IMR-90 (cell line): ENCODE results near the gene MOB1A. TPM values are rescaled to one million over a fixed set of nuclear protein-coding genes. Genes with fewer than 3 reads are reported as not detected.

Experiments used
- ATAC-seq: fragments of 200-7000 bp; cut with Tn5 transposase; 2 replicates; pipeline ENCODE4 v1.9.1; 2020; ENCODE audit warnings: low read depth, mild to moderate bottlenecking, moderate library complexity
- BruUV-seq: library from RNA; stranded (reverse); fragments of 400-500 nt; replicated peaks from 2 replicates; lab custom pipeline; 2021; lab: Mats Ljungman, UMichigan
- CTCF ChIA-PET: fragments of 300-600 bp; formaldehyde crosslinking; extraction: SDS; loops from one replicate; lab custom pipeline; 2021; ENCODE audit warnings: antibody characterized with exemption; lab: Yijun Ruan, JAX
- POLR2A ChIA-PET: fragments of 300-600 bp; sonication (Branson Sonifier 250); formaldehyde crosslinking; loops from one replicate; lab custom pipeline; 2022; ENCODE audit warnings: antibody characterized with exemption; ENCODE audit not compliant: unreplicated experiment; lab: Charles Lee
- DNase-seq: peaks from one replicate; pipeline ENCODE4 v3.0.0; 2013
- H2AFZ ChIP-seq: replicated peaks from 2 replicates; pipeline ENCODE3; 2013; ENCODE audit warnings: low read length, mild to moderate bottlenecking; ENCODE audit not compliant: poor library complexity
- H2AK5ac ChIP-seq: 2 replicates; pipeline ENCODE4 v1.6.1; 2013; ENCODE audit warnings: low read depth, low read length, inconsistent platforms
- H2AK9ac ChIP-seq: replicated peaks from 2 replicates; pipeline ENCODE3; 2013; ENCODE audit warnings: mild to moderate bottlenecking, low read depth, low read length, moderate library complexity; ENCODE audit not compliant: poor library complexity
- H2BK120ac ChIP-seq: 2 replicates; pipeline ENCODE4 v1.6.1; 2013; ENCODE audit warnings: low read depth, low read length, inconsistent platforms
- H2BK15ac ChIP-seq: 3 replicates; pipeline ENCODE4 v1.6.1; 2013; ENCODE audit warnings: low read depth, low read length, inconsistent platforms
- H2BK20ac ChIP-seq: 2 replicates; pipeline ENCODE4 v1.6.1; 2013; ENCODE audit warnings: low read depth, mild to moderate bottlenecking, inconsistent platforms, low read length, moderate library complexity
- H2BK5ac ChIP-seq: 2 replicates; pipeline ENCODE4 v1.6.1; 2013; ENCODE audit warnings: mild to moderate bottlenecking, low read depth, low read length, inconsistent platforms; ENCODE audit not compliant: poor library complexity, severe bottlenecking
- H3K14ac ChIP-seq: replicated peaks from 2 replicates; pipeline ENCODE4 v1.6.1; 2013; ENCODE audit warnings: low read depth, low read length, inconsistent platforms
- H3K18ac ChIP-seq: 2 replicates; pipeline ENCODE4 v1.6.1; 2013; ENCODE audit warnings: low read depth, low read length, control low read depth
- H3K23ac ChIP-seq: 2 replicates; pipeline ENCODE4 v1.6.1; 2013; ENCODE audit warnings: low read depth, low read length, inconsistent platforms
- H3K27ac ChIP-seq: 2 replicates; pipeline ENCODE4 v1.5.1; 2013; ENCODE audit warnings: mild to moderate bottlenecking, control low read depth, low read length; ENCODE audit not compliant: insufficient read depth
- H3K27me3 ChIP-seq: 2 replicates; pipeline ENCODE4 v1.6.1; 2013; ENCODE audit warnings: low read length; ENCODE audit not compliant: control insufficient read depth, insufficient read depth
- H3K36me3 ChIP-seq: 2 replicates; pipeline ENCODE4 v1.6.1; 2013; ENCODE audit warnings: low read length, mixed read lengths; ENCODE audit not compliant: control insufficient read depth, insufficient read depth
- H3K4ac ChIP-seq: 2 replicates; pipeline ENCODE4 v1.6.1; 2013; ENCODE audit warnings: low read depth, low read length, inconsistent platforms
- H3K4me1 ChIP-seq: 2 replicates; pipeline ENCODE4 v1.6.1; 2013; ENCODE audit warnings: low read length, mixed read lengths; ENCODE audit not compliant: control insufficient read depth, insufficient read depth
- H3K4me2 ChIP-seq: 2 replicates; pipeline ENCODE4 v1.6.1; 2013; ENCODE audit warnings: low read depth, mild to moderate bottlenecking, control low read depth, low read length, moderate library complexity
- H3K4me3 ChIP-seq: 2 replicates; pipeline ENCODE4 v1.5.1; 2013; ENCODE audit warnings: low read depth, mild to moderate bottlenecking, control low read depth, low read length, moderate library complexity; ENCODE audit not compliant: insufficient read depth
- H3K56ac ChIP-seq: 2 replicates; pipeline ENCODE4 v1.6.1; 2013; ENCODE audit warnings: low read length, inconsistent platforms; ENCODE audit not compliant: insufficient read depth; ENCODE audit errors: extremely low read depth
- H3K79me1 ChIP-seq, 2 experiments: 2 replicates each; pipeline ENCODE4 v1.6.1; 2013; ENCODE audit warnings: low read length in 2 of 2, inconsistent platforms in 1 of 2, low read depth in 1 of 2
- H3K9ac ChIP-seq: 2 replicates; pipeline ENCODE4 v1.6.1; 2013; ENCODE audit warnings: low read depth, low read length, control low read depth
- H3K9me1 ChIP-seq: 2 replicates; pipeline ENCODE4 v1.6.1; 2013; ENCODE audit warnings: low read length, inconsistent platforms; ENCODE audit not compliant: insufficient read depth
- H3K9me3 ChIP-seq: 2 replicates; pipeline ENCODE4 v1.6.1; 2013; ENCODE audit warnings: low read length; ENCODE audit not compliant: control insufficient read depth, insufficient read depth
- H4K20me1 ChIP-seq: 2 replicates; pipeline ENCODE4 v1.6.1; 2013; ENCODE audit warnings: low read length, inconsistent platforms; ENCODE audit not compliant: insufficient read depth
- H4K5ac ChIP-seq: 2 replicates; pipeline ENCODE4 v1.6.1; 2013; ENCODE audit warnings: mild to moderate bottlenecking, low read depth, low read length, control low read depth
- H4K8ac ChIP-seq, 2 experiments: 2 replicates each; pipeline ENCODE4 v1.6.1; 2013; ENCODE audit warnings: low read depth in 2 of 2, low read length in 2 of 2, control low read depth in 1 of 2, inconsistent platforms in 1 of 2
- H4K91ac ChIP-seq: 2 replicates; pipeline ENCODE4 v1.6.1; 2013; ENCODE audit warnings: low read depth, low read length, inconsistent platforms; ENCODE audit not compliant: insufficient read depth
- BHLHE40 ChIP-seq: fragments of 150-350 bp; IDR thresholded peaks from 2 replicates; pipeline ENCODE4 v1.6.1; 2016; ENCODE audit warnings: mild to moderate bottlenecking, low read depth, low read length
- CEBPB ChIP-seq: IDR thresholded peaks from 2 replicates; pipeline ENCODE4 v1.6.1; 2012; ENCODE audit warnings: low read depth, low read length, improper control_type of control experiment
- CHD1 ChIP-seq: IDR thresholded peaks from 2 replicates; pipeline ENCODE4 v1.6.1; 2012; ENCODE audit warnings: low read depth, low read length, improper control_type of control experiment
- CTCF ChIP-seq: conservative IDR thresholded peaks from 2 replicates; pipeline ENCODE4 v1.5.1; 2012; ENCODE audit warnings: mild to moderate bottlenecking, low read depth, low read length, improper control_type of control experiment
- MAFK ChIP-seq: IDR thresholded peaks from 2 replicates; pipeline ENCODE4 v1.6.1; 2012; ENCODE audit warnings: low read depth, low read length, improper control_type of control experiment
- MAZ ChIP-seq: IDR thresholded peaks from 2 replicates; pipeline ENCODE4 v1.6.1; 2012; ENCODE audit warnings: low read depth, mild to moderate bottlenecking, low read length, improper control_type of control experiment, moderate library complexity, borderline replicate concordance
- POLR2A ChIP-seq: IDR thresholded peaks from 2 replicates; pipeline ENCODE4 v1.6.1; 2012; ENCODE audit warnings: mild to moderate bottlenecking, low read depth, low read length
- RAD21 ChIP-seq: IDR thresholded peaks from 2 replicates; pipeline ENCODE4 v1.6.1; 2012; ENCODE audit warnings: low read length, improper control_type of control experiment
- RFX5 ChIP-seq: IDR thresholded peaks from 2 replicates; pipeline ENCODE4 v1.8.0; 2012; ENCODE audit warnings: low read depth, mild to moderate bottlenecking, low read length, moderate library complexity
- SMC3 ChIP-seq: fragments of 150-350 bp; IDR thresholded peaks from 2 replicates; pipeline ENCODE4 v1.6.1; 2016; ENCODE audit warnings: low read depth, mild to moderate bottlenecking, antibody characterized with exemption, low read length, moderate library complexity
- WGBS, 2 experiments: methylation state at CpG; one replicate each; pipeline versions ENCODE4 v1.1.5 to v1.1.7; 2013; ENCODE audit warnings: missing lambda C conversion rate in 2 of 2; ENCODE audit not compliant: insufficient read length in 1 of 2; ENCODE audit errors: extremely low coverage in 2 of 2; 5-methylcytosine and 5-hydroxymethylcytosine counted together
- dilution Hi-C: fragments of 300-500 bp; cut with HindIII; formaldehyde crosslinking; loops from one replicate; pipeline ENCODE4 v1.14.3; 2018; ENCODE audit warnings: low sequenced_read_pairs; ENCODE audit not compliant: unreplicated experiment
- in situ Hi-C: fragments of 300-500 bp; cut with MboI; formaldehyde crosslinking; loops from 3 replicates; pipeline ENCODE4 v1.14.3; 2019; ENCODE audit warnings: low sequenced_read_pairs, inconsistent platforms, mixed read lengths
- intact Hi-C: fragments of 100-400 bp; cut with micrococcal nuclease; formaldehyde crosslinking; loops from 2 replicates; pipeline ENCODE4 v1.10.0; 2022
- polyA plus RNA-seq, 3 experiments: library from polyadenylated mRNA; depleted of rRNA; stranded (reverse); fragments of >200 nt; gene quantifications; 2 replicates each; pipeline ENCODE4 v1.2.3, GENCODE V29; 2012; ENCODE audit warnings: low replicate concordance in 1 of 3
- total RNA-seq: library from RNA; depleted of rRNA; stranded (reverse); fragments of >200 nt; gene quantifications from 2 replicates; pipeline ENCODE4 v1.2.3, GENCODE V29; 2012
- TF ChIP-seq, protein P1 (sequence below): fragments of 150-350 bp; IDR thresholded peaks from 2 replicates; pipeline ENCODE4 v1.6.1; 2017; ENCODE audit warnings: mild to moderate bottlenecking, antibody characterized with exemption, low read length, low read depth
- TF ChIP-seq, protein P2 (sequence below): fragments of 150-350 bp; IDR thresholded peaks from 2 replicates; pipeline ENCODE4 v1.6.1; 2016; ENCODE audit warnings: low read depth, mild to moderate bottlenecking, low read length, moderate library complexity, borderline replicate concordance

Gene MOB1A
- total and polyA plus RNA-seq, 2 of the 4 experiments (the other 2 are of a cell fraction) = 21.0 to 60.8 TPM

- Histone ChIP-seq H3K9me1 (0 out of 2 replicates have a peak, but pooled peaks cover 3% of the 10 kb centered on the region), H3K36me3 (no peaks in the 10 kb centered on the region), H3K4ac (no peak overlapping the region), H4K5ac (no peak overlapping the region), H3K27ac (no peak overlapping the region), H2BK5ac (no peak overlapping the region), H3K4me3 (no peak overlapping the region), H3K9ac (no peak overlapping the region), H3K23ac (no peak overlapping the region), H2AK9ac (no peak overlapping the region), H3K56ac (no peak overlapping the region), H3K27me3 (peaks cover under 1% of the 10 kb centered on the region; the same call in 1 of the 2 replicates), H2BK15ac (no peak overlapping the region), H2BK20ac (no peak overlapping the region), H3K4me1 (peaks cover 2% of the 10 kb centered on the region; the same call in 1 of the 2 replicates), H2AFZ (no peak overlapping the region), H3K14ac (no peak overlapping the region), H3K4me2 (no peak overlapping the region), H2AK5ac (no peak overlapping the region), H3K9me3 (no peaks in the 10 kb centered on the region), H4K91ac (no peak overlapping the region), H4K8ac (no peak overlapping the region), H2BK120ac (no peak overlapping the region), H3K79me1 (no peaks in the 10 kb centered on the region), H4K20me1 (no peaks in the 10 kb centered on the region), H3K18ac (no peak overlapping the region)
- TF ChIP-seq, protein P1, sequence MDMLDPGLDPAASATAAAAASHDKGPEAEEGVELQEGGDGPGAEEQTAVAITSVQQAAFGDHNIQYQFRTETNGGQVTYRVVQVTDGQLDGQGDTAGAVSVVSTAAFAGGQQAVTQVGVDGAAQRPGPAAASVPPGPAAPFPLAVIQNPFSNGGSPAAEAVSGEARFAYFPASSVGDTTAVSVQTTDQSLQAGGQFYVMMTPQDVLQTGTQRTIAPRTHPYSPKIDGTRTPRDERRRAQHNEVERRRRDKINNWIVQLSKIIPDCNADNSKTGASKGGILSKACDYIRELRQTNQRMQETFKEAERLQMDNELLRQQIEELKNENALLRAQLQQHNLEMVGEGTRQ = no peak
- TF ChIP-seq MAZ = no peak
- TF ChIP-seq CHD1 = no peak
- TF ChIP-seq MAFK = no peak
- TF ChIP-seq RFX5 = no peak
- TF ChIP-seq CTCF = no peak
- TF ChIP-seq POLR2A = no peak
- TF ChIP-seq, protein P2, sequence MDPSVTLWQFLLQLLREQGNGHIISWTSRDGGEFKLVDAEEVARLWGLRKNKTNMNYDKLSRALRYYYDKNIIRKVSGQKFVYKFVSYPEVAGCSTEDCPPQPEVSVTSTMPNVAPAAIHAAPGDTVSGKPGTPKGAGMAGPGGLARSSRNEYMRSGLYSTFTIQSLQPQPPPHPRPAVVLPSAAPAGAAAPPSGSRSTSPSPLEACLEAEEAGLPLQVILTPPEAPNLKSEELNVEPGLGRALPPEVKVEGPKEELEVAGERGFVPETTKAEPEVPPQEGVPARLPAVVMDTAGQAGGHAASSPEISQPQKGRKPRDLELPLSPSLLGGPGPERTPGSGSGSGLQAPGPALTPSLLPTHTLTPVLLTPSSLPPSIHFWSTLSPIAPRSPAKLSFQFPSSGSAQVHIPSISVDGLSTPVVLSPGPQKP = no peak
- no peak for TF ChIP-seq RAD21
- TF ChIP-seq SMC3 = no peak
- TF ChIP-seq CEBPB = no peak
- no peak for TF ChIP-seq BHLHE40
- DNase-seq (no peak), ATAC-seq (no peak)
- 56% methylated on average over 3 of the region's 9 CpGs; no CpG with 5 or more reads in 1 of the 2 experiments for WGBS, 2 experiments
- ChIA-PET POLR2A (interaction anchor here (0.6 kb wide), 1 partner anchor 25 kb away, joined by 3 read pairs; no protein-coding TSS in a partner anchor), CTCF (interaction anchor here (0.5 kb wide), 1 partner anchor 19 kb away, joined by 3 read pairs; no protein-coding TSS in a partner anchor)
- in situ Hi-C loops (no loop called here), intact Hi-C loops (no loop called here), dilution Hi-C loops (no loop called here)
- BruUV-seq = no TSS peak
These were observed 7.4 kb upstream of the MOB1A start for GRCh38 chr2:74186038-74186437.
